Fibroblast of mammary gland (primary cell): ENCODE data around the gene SCP2.

ENCODE experiments used
- DNase-seq: peaks from one replicate; pipeline ENCODE4 v3.0.0-alpha.2; 2010; ENCODE audit warnings: low read depth
- H3K4me3 ChIP-seq: 2 replicates; pipeline ENCODE4 v1.5.1; 2011; ENCODE audit warnings: low read depth, mild to moderate bottlenecking, low read length, moderate library complexity; ENCODE audit not compliant: control insufficient read depth
- CTCF ChIP-seq: conservative IDR thresholded peaks from 2 replicates; pipeline ENCODE4 v1.5.1; 2011; ENCODE audit warnings: low read depth, low read length, inconsistent platforms; ENCODE audit not compliant: control insufficient read depth, insufficient read depth

SCP2 gene

GRCh38 chr1:53060579-53060978 lies 133.5 kb downstream of the SCP2 start:
- no peak overlapping the region for H3K4me3 ChIP-seq
- TF ChIP-seq CTCF, result no peak
- DNase-seq, result peak; percentile 76

- no peak for TF ChIP-seq CTCF
- DNase-seq, result no peak
- H3K4me3 ChIP-seq, result peak overlapping the region; percentile 44
Observed at GRCh38 chr1:53061123-53061858, 134.2 kb downstream of the SCP2 start.

GRCh38 chr1:53061859-53062707 lies 135.0 kb downstream of the SCP2 start, which contains the start of gene PODN:
PODN (plus strand) TSS chr1:53062213; CDS start chr1:53069856, 7,643 bp downstream.
- DNase-seq, result no peak

GRCh38 chr1:53062708-53063591 lies 135.9 kb downstream of the SCP2 start:
- peak overlapping the region; percentile 44 for H3K4me3 ChIP-seq
- no peak for TF ChIP-seq CTCF

More at GRCh38 chr1:53061859-53062707, 135.0 kb downstream of the SCP2 start, which contains the start of gene PODN:
- TF ChIP-seq CTCF, result no peak
- H3K4me3 ChIP-seq, result peak within 1 kb of the TSS; percentile 44

GRCh38 chr1:53063744-53064515 lies 136.9 kb downstream of the SCP2 start:
- no peak for DNase-seq
- no peak for TF ChIP-seq CTCF
- H3K4me3 ChIP-seq, result no peak overlapping the region

More at GRCh38 chr1:53062708-53063591, 135.9 kb downstream of the SCP2 start:
- DNase-seq, result no peak

- DNase-seq, result no peak
- TF ChIP-seq CTCF, result no peak
- H3K4me3 ChIP-seq, result no peak overlapping the region
Observed at GRCh38 chr1:53065391-53065790, 138.3 kb downstream of the SCP2 start.
